Panc1 (cell line): Measurements from ENCODE around the gene MAP1A.

Experiments
- POLR2AphosphoS5 ChIP-seq: IDR thresholded peaks from 2 replicates; pipeline ENCODE4 v1.6.1; 2012; ENCODE audit warnings: mild to moderate bottlenecking, low read depth, low read length, moderate library complexity
- SIN3A ChIP-seq: IDR thresholded peaks from 2 replicates; pipeline ENCODE4 v1.6.1; 2012; ENCODE audit warnings: low read depth, mild to moderate bottlenecking, low read length, moderate library complexity, borderline replicate concordance; ENCODE audit not compliant: insufficient read depth
- TCF7L2 ChIP-seq: IDR thresholded peaks from 2 replicates; pipeline ENCODE4 v1.6.1; 2011; ENCODE audit warnings: mild to moderate bottlenecking, low read depth, low read length, inconsistent platforms
- TF ChIP-seq, protein P1 (sequence below): fragments of 450-650 bp; IDR thresholded peaks from 2 replicates; pipeline ENCODE4 v1.5.1; 2017; ENCODE audit warnings: mild to moderate bottlenecking
- TF ChIP-seq, protein P2 (sequence below), 2 experiments: IDR thresholded peaks; 2 replicates each; pipeline ENCODE4 v1.6.1; 2011 to 2012; ENCODE audit warnings: low read depth in 2 of 2, control low read depth in 1 of 2, low read length in 1 of 2, mild to moderate bottlenecking in 1 of 2, moderate library complexity in 1 of 2; ENCODE audit not compliant: insufficient read depth in 1 of 2

DNA sequence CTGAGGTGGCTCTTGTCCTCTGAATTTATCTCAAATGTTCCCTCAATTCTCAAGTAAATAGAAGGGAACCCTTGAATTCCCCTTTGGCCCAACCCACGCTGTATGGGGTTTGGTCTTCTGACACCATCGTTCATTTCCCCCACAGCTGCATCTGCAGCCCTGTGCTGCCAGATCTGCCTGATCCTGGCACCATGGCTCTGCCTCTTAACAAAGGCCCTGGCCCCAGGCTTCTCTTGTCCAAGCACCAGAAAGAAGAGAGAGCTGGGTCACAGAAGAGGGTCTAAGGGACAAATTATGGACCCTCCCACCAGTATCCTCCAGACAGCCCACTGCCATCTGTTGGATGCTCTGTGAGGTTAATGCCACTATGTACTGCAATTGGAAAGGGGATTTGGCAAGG is 1.8 kb downstream of the MAP1A start:
- TF ChIP-seq, protein P1, sequence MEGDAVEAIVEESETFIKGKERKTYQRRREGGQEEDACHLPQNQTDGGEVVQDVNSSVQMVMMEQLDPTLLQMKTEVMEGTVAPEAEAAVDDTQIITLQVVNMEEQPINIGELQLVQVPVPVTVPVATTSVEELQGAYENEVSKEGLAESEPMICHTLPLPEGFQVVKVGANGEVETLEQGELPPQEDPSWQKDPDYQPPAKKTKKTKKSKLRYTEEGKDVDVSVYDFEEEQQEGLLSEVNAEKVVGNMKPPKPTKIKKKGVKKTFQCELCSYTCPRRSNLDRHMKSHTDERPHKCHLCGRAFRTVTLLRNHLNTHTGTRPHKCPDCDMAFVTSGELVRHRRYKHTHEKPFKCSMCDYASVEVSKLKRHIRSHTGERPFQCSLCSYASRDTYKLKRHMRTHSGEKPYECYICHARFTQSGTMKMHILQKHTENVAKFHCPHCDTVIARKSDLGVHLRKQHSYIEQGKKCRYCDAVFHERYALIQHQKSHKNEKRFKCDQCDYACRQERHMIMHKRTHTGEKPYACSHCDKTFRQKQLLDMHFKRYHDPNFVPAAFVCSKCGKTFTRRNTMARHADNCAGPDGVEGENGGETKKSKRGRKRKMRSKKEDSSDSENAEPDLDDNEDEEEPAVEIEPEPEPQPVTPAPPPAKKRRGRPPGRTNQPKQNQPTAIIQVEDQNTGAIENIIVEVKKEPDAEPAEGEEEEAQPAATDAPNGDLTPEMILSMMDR: no peak
- no peak for TF ChIP-seq TCF7L2
- TF ChIP-seq SIN3A: no peak
- TF ChIP-seq, protein P2, sequence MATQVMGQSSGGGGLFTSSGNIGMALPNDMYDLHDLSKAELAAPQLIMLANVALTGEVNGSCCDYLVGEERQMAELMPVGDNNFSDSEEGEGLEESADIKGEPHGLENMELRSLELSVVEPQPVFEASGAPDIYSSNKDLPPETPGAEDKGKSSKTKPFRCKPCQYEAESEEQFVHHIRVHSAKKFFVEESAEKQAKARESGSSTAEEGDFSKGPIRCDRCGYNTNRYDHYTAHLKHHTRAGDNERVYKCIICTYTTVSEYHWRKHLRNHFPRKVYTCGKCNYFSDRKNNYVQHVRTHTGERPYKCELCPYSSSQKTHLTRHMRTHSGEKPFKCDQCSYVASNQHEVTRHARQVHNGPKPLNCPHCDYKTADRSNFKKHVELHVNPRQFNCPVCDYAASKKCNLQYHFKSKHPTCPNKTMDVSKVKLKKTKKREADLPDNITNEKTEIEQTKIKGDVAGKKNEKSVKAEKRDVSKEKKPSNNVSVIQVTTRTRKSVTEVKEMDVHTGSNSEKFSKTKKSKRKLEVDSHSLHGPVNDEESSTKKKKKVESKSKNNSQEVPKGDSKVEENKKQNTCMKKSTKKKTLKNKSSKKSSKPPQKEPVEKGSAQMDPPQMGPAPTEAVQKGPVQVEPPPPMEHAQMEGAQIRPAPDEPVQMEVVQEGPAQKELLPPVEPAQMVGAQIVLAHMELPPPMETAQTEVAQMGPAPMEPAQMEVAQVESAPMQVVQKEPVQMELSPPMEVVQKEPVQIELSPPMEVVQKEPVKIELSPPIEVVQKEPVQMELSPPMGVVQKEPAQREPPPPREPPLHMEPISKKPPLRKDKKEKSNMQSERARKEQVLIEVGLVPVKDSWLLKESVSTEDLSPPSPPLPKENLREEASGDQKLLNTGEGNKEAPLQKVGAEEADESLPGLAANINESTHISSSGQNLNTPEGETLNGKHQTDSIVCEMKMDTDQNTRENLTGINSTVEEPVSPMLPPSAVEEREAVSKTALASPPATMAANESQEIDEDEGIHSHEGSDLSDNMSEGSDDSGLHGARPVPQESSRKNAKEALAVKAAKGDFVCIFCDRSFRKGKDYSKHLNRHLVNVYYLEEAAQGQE (IDR thresholded peaks at IDR 0.05; ENCODE audit: insufficient read depth in 1 of 2, low read depth in 2 of 2, low read length in 1 of 2): no peak
- no peak for TF ChIP-seq POLR2AphosphoS5
